Upper lobe of left lung (tissue), 4 donors: ENCODE measurements around the gene MICALL1.

Source experiments
- CTCF ChIP-seq, 6 experiments: fragments of 450-650 bp in 4 of 6; fragments of 200-600 bp in 2 of 6; sonication (generic) in 2 of 6; IDR thresholded peaks; one replicate each; pipeline ENCODE4 v1.5.1; 2016 to 2019; ENCODE audit warnings: antibody characterized with exemption in 6 of 6
- POLR2A ChIP-seq, 4 donors: fragments of 450-650 bp; IDR thresholded peaks; one replicate each; pipeline ENCODE4 v1.5.1; 2016 to 2017; ENCODE audit warnings: antibody characterized with exemption in 4 of 4, mild to moderate bottlenecking in 2 of 4

GRCh38 chr22:37976547-37976946 is 70.5 kb downstream of the MICALL1 start:
- no peak for TF ChIP-seq CTCF (IDR thresholded peaks at IDR 0.05)
- no peak for TF ChIP-seq POLR2A (IDR thresholded peaks at IDR 0.05)
